Trophoblast cell (in vitro differentiated cells and primary cell): ENCODE measurements around the gene MAGEL2.

Source experiments
- DNase-seq, 2 donors: peaks; one replicate each; pipeline ENCODE4 v3.0.0-alpha.2; 2016
- H2AFZ ChIP-seq: 2 replicates; pipeline ENCODE4 v1.6.1; 2013; ENCODE audit warnings: low read length, moderate library complexity, mild to moderate bottlenecking; ENCODE audit not compliant: insufficient read depth, poor library complexity
- H2AK5ac ChIP-seq: 2 replicates; pipeline ENCODE4 v1.6.1; 2013; ENCODE audit warnings: mild to moderate bottlenecking, low read length
- H2BK120ac ChIP-seq: 2 replicates; pipeline ENCODE4 v1.6.1; 2013; ENCODE audit warnings: low read length, mild to moderate bottlenecking, moderate library complexity; ENCODE audit not compliant: insufficient read depth, poor library complexity
- H2BK12ac ChIP-seq: 2 replicates; pipeline ENCODE4 v1.6.1; 2013; ENCODE audit warnings: mild to moderate bottlenecking, low read length, moderate library complexity
- H2BK5ac ChIP-seq: 2 replicates; pipeline ENCODE4 v1.6.1; 2013; ENCODE audit warnings: low read length, low read depth, moderate library complexity, mild to moderate bottlenecking; ENCODE audit not compliant: poor library complexity
- H3K14ac ChIP-seq: 2 replicates; pipeline ENCODE4 v1.6.1; 2013; ENCODE audit warnings: mild to moderate bottlenecking, low read length
- H3K18ac ChIP-seq: 2 replicates; pipeline ENCODE4 v1.6.1; 2013; ENCODE audit warnings: mild to moderate bottlenecking, low read length
- H3K23ac ChIP-seq: 2 replicates; pipeline ENCODE4 v1.6.1; 2013; ENCODE audit warnings: low read length
- H3K27ac ChIP-seq: 2 replicates; pipeline ENCODE4 v1.5.1; 2013; ENCODE audit warnings: low read depth, mild to moderate bottlenecking, inconsistent platforms, low read length, moderate library complexity
- H3K27me3 ChIP-seq: 2 replicates; pipeline ENCODE4 v1.6.1; 2013; ENCODE audit warnings: inconsistent platforms, mild to moderate bottlenecking, low read length, moderate library complexity; ENCODE audit not compliant: insufficient read depth
- H3K36me3 ChIP-seq, 2 experiments: 1 replicate in 1 of 2; 2 replicates in 1 of 2; pipeline ENCODE4 v1.6.1; 2013; ENCODE audit warnings: low read length in 2 of 2, mild to moderate bottlenecking in 2 of 2, moderate library complexity in 1 of 2; ENCODE audit not compliant: insufficient read depth in 2 of 2, control insufficient read depth in 1 of 2
- H3K4ac ChIP-seq: 2 replicates; pipeline ENCODE4 v1.6.1; 2013; ENCODE audit warnings: low read depth, mild to moderate bottlenecking, low read length, moderate library complexity
- H3K4me1 ChIP-seq, 2 experiments: 1 replicate in 1 of 2; 2 replicates in 1 of 2; pipeline ENCODE4 v1.6.1; 2013; ENCODE audit warnings: low read length in 2 of 2, mild to moderate bottlenecking in 2 of 2, moderate library complexity in 1 of 2; ENCODE audit not compliant: insufficient read depth in 2 of 2, control insufficient read depth in 1 of 2
- H3K4me2 ChIP-seq: 2 replicates; pipeline ENCODE4 v1.6.1; 2013; ENCODE audit warnings: inconsistent platforms, mild to moderate bottlenecking, low read length, moderate library complexity
- H3K4me3 ChIP-seq: 2 replicates; pipeline ENCODE4 v1.5.1; 2013; ENCODE audit warnings: mild to moderate bottlenecking, low read depth, low read length, inconsistent platforms
- H3K79me1 ChIP-seq: one replicate; pipeline ENCODE4 v1.6.1; 2013; ENCODE audit warnings: low read length
- H3K79me2 ChIP-seq: 2 replicates; pipeline ENCODE4 v1.6.1; 2013; ENCODE audit warnings: low read length, mild to moderate bottlenecking; ENCODE audit not compliant: control insufficient read depth, insufficient read depth, poor library complexity
- H3K9ac ChIP-seq: 2 replicates; pipeline ENCODE4 v1.6.1; 2013; ENCODE audit warnings: mild to moderate bottlenecking, low read length
- H3K9me3 ChIP-seq: 2 replicates; pipeline ENCODE4 v1.6.1; 2013; ENCODE audit warnings: low read depth, mild to moderate bottlenecking, control low read depth, inconsistent platforms, low read length; ENCODE audit not compliant: insufficient read depth
- H4K12ac ChIP-seq: 2 replicates; pipeline ENCODE4 v1.6.1; 2013; ENCODE audit warnings: low read depth, mild to moderate bottlenecking, low read length, moderate library complexity
- H4K8ac ChIP-seq: 2 replicates; pipeline ENCODE4 v1.6.1; 2013; ENCODE audit warnings: low read depth, mild to moderate bottlenecking, low read length, moderate library complexity
- H4K91ac ChIP-seq: one replicate; pipeline ENCODE4 v1.6.1; 2013; ENCODE audit warnings: low read depth, mild to moderate bottlenecking, low read length, moderate library complexity
- WGBS: extraction: QIAGEN DNeasy Blood & Tissue Kit; methylation state at CpG from one replicate; pipeline ENCODE4 v1.1.7; 2013; ENCODE audit warnings: missing lambda C conversion rate; ENCODE audit not compliant: insufficient read length, insufficient coverage; ENCODE audit errors: extremely low coverage; 5-methylcytosine and 5-hydroxymethylcytosine counted together

MAGEL2 gene

GRCh38 chr15:23670970-23671369 lies 23.3 kb upstream of the MAGEL2 start:
- H3K18ac ChIP-seq, result no peak overlapping the region
- no peaks in the 10 kb centered on the region for H3K36me3 ChIP-seq
- no peak overlapping the region for H2AFZ ChIP-seq
- no peak overlapping the region for H3K23ac ChIP-seq
- no peaks in the 10 kb centered on the region for H3K4me1 ChIP-seq
- no peak overlapping the region for H3K4me3 ChIP-seq
- no peak overlapping the region for H4K12ac ChIP-seq
- no peak overlapping the region for H2AK5ac ChIP-seq
- no peak for DNase-seq
- H3K14ac ChIP-seq, result no peak overlapping the region
- no peak overlapping the region for H4K91ac ChIP-seq
- H3K27me3 ChIP-seq, result no peaks in the 10 kb centered on the region
- no peak overlapping the region for H2BK120ac ChIP-seq
- no peaks in the 10 kb centered on the region for H3K9me3 ChIP-seq
- H3K79me2 ChIP-seq, result no peaks in the 10 kb centered on the region
- no peaks in the 10 kb centered on the region for H3K79me1 ChIP-seq
- no peak overlapping the region for H3K9ac ChIP-seq
- no peak overlapping the region for H3K27ac ChIP-seq
- H3K4ac ChIP-seq, result no peak overlapping the region
- no peak overlapping the region for H4K8ac ChIP-seq
- no peak overlapping the region for H2BK5ac ChIP-seq
- no peak overlapping the region for H3K4me2 ChIP-seq
- WGBS, result no CpG with 5 or more reads among the region's 1 CpG
- no peak overlapping the region for H2BK12ac ChIP-seq

DNA sequence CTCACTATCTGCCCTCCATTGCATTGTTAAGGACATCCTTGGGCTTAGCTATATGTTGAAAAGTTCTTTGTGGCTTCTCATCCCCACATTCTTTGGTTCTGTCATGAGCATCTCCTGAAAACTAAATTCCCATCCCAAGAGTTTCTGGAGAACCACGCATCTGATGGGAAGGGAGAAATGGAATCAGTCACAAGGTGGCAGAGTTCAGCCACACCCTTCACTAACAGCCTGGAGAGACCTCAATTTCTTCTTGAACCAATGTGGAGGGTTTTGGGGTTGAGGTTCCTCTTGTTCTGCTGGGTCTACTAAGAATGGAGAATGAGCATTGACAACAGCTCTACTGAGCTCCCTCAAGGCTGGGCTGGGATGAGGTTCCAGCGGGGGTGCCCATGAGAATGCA lies 15.6 kb upstream of the MAGEL2 start:
- Histone ChIP-seq H3K4me2 (no peak overlapping the region), H3K36me3 (no peaks in the 10 kb centered on the region), H2BK5ac (no peak overlapping the region), H3K27me3 (no peaks in the 10 kb centered on the region), H4K12ac (no peak overlapping the region), H3K9ac (no peak overlapping the region), H3K4me3 (no peak overlapping the region), H2BK12ac (no peak overlapping the region), H3K4ac (no peak overlapping the region), H3K79me1 (no peaks in the 10 kb centered on the region), H3K18ac (no peak overlapping the region), H2AK5ac (no peak overlapping the region), H3K14ac (no peak overlapping the region), H4K8ac (no peak overlapping the region), H2BK120ac (no peak overlapping the region), H2AFZ (no peak overlapping the region), H4K91ac (no peak overlapping the region), H3K27ac (no peak overlapping the region), H3K9me3 (no peaks in the 10 kb centered on the region), H3K4me1 (no peaks in the 10 kb centered on the region), H3K79me2 (no peaks in the 10 kb centered on the region), H3K23ac (no peak overlapping the region)
- no peak for DNase-seq
- no CpG with 5 or more reads among the region's 2 CpGs for WGBS

DNA sequence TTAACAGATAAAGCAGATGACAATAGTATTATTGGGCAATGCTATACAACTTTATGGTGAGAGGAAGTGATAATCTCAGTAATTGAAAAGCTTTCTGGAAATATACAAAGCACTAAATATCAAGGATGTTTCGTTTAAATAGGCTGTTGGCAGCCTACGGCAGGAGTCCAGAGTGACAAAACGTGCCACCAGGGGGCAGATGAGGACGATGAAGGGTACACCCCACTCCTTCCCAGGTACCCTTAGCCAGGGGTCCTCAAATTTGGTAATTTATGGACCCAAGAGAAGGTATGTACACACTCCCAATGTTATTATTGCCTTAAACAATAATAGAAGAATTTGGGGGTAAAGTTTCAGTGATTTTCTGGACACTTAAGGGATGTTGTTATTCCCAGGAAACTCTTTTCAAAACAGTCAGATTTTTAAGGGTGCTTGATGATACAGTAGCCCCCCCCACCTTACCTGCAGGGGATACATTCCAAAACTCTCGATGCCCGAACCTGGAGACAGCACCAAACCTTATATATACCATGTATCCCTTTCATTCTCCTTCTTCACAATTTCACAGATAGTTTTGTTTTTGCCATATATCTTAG lies 1.4 kb upstream of the MAGEL2 start:
- peaks cover 22% of the 10 kb centered on the region for H3K9me3 ChIP-seq
- no CpG with 5 or more reads among the region's 6 CpGs for WGBS
- no peaks in the 10 kb centered on the region for H3K27me3 ChIP-seq
- DNase-seq, result peak in 1 of 2 donors; percentile 16
- H3K4me2 ChIP-seq, result no peak overlapping the region
- H3K27ac ChIP-seq, result no peak overlapping the region
- H2AK5ac ChIP-seq, result no peak overlapping the region
- H2AFZ ChIP-seq, result no peak overlapping the region
- no peak overlapping the region for H3K23ac ChIP-seq
- H3K36me3 ChIP-seq, result peaks cover 1 to 2% of the 10 kb centered on the region in 2 experiments
- H3K9ac ChIP-seq, result no peak overlapping the region
- H3K14ac ChIP-seq, result no peak overlapping the region
- no peak overlapping the region for H4K12ac ChIP-seq
- no peak overlapping the region for H2BK5ac ChIP-seq
- no peak overlapping the region for H3K4ac ChIP-seq
- H4K8ac ChIP-seq, result no peak overlapping the region
- no peak overlapping the region for H2BK120ac ChIP-seq
- H3K79me2 ChIP-seq, result no peaks in the 10 kb centered on the region
- H4K91ac ChIP-seq, result no peak overlapping the region
- H3K4me1 ChIP-seq, result no peaks in the 10 kb centered on the region
- H3K79me1 ChIP-seq, result no peaks in the 10 kb centered on the region
- H3K4me3 ChIP-seq, result no peak overlapping the region
- no peak overlapping the region for H3K18ac ChIP-seq
- H2BK12ac ChIP-seq, result no peak overlapping the region

DNA sequence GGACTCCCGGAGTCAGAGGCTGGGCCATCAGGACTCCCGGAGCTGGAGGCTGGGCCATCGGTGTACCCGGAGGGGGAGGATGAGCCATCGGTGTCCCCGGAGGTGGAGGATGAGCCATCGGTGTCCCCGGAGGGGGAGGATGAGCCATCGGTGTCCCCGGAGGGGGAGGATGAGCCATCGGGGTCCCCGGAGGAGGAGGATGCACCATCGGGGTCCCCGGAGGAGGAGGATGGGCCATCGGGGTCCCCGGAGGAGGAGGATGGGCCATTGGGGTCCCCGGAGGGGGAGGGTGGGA lies 719 bp downstream of the MAGEL2 start:
- no peak overlapping the region for H2BK120ac ChIP-seq
- WGBS, result no CpG with 5 or more reads among the region's 17 CpGs

More for the DNA sequence above, 719 bp downstream of the MAGEL2 start:
- no peak overlapping the region for H2AK5ac ChIP-seq
- H3K79me2 ChIP-seq, result no peaks in the 10 kb centered on the region
- no peak overlapping the region for H4K91ac ChIP-seq
- H3K79me1 ChIP-seq, result no peaks in the 10 kb centered on the region
- H3K23ac ChIP-seq, result no peak overlapping the region
- no peak overlapping the region for H3K14ac ChIP-seq
- H3K36me3 ChIP-seq, result peaks cover 1 to 2% of the 10 kb centered on the region in 2 experiments
- peaks cover 22% of the 10 kb centered on the region for H3K9me3 ChIP-seq
- H4K8ac ChIP-seq, result no peak overlapping the region
- no peak for DNase-seq
- H3K27me3 ChIP-seq, result no peaks in the 10 kb centered on the region
- no peak overlapping the region for H3K9ac ChIP-seq
- H3K4me3 ChIP-seq, result no peak overlapping the region
- H3K4me2 ChIP-seq, result peak overlapping the region; percentile 73
- no peaks in the 10 kb centered on the region for H3K4me1 ChIP-seq
- H3K18ac ChIP-seq, result no peak overlapping the region
- no peak overlapping the region for H2BK5ac ChIP-seq
- H4K12ac ChIP-seq, result no peak overlapping the region
- no peak overlapping the region for H2AFZ ChIP-seq
- no peak overlapping the region for H3K27ac ChIP-seq
- H3K4ac ChIP-seq, result no peak overlapping the region
- no peak overlapping the region for H2BK12ac ChIP-seq
